ENCODE measurements around the gene ITGB8.
A peak's percentile ranks its signal among the peaks of the same experiment; 100 is the strongest.

Gene ITGB8

DNA sequence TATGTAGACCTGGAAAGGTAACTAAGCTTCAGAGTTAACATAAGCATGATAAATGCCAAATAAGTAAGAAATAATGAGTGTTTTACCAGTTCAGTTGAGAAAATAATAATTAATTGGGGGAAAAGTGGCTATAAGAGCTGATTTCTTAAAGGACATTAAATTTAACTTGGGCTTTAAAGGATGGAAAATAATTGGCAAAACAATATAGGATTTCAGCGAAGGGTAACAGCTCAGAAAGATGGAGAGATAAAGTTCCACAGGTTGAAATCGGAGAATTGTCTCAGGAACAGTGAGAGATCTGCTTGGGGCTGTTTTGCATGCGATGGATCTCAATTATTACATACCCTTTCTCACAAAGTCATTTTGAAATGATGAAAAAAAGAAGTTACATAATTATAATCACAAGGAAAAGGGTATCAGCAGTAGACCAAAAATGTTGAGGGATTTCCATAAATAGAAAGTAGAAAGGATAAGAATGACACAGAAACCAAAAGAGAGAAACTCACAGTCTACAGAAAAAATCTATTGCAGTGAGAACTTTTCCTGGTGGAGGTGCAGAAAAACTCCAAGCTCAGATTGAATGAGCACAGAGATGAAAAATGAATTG lies 40.1 kb upstream of the ITGB8 start:
- Histone ChIP-seq H3K27me3 (replicated peaks in 2 of 5; ENCODE audit: control insufficient read depth in 4 of 5, insufficient read depth in 5 of 5, low read length in 4 of 5) (no peaks in the 10 kb centered on the region), H3K4me3 (ENCODE audit: control insufficient read depth in 1 of 7, extremely low read depth in 1 of 7, insufficient read depth in 4 of 7, low read depth in 2 of 7, low read length in 6 of 7) (no peak overlapping the region), H3K9me3 (ENCODE audit: control extremely low read depth in 1 of 5, control insufficient read depth in 4 of 5, insufficient read depth in 2 of 5, low read depth in 1 of 5, low read length in 4 of 5) (peaks cover 0 to 6% (median 0%) of the 10 kb centered on the region in 5 experiments), H3K27ac (ENCODE audit: insufficient read depth in 1 of 2, low read depth in 1 of 2, low read length in 2 of 2, poor library complexity in 1 of 2, severe bottlenecking in 2 of 2) (no peak overlapping the region), H3K4me1 (ENCODE audit: control extremely low read depth in 1 of 4, control insufficient read depth in 4 of 4, insufficient read depth in 4 of 4, low read length in 3 of 4) (no peaks in the 10 kb centered on the region), H3K36me3 (ENCODE audit: control insufficient read depth in 4 of 4, insufficient read depth in 4 of 4, low read length in 3 of 4) (no peaks in the 10 kb centered on the region)
- no peak for DNase-seq
- ChIA-PET CTCF (no interaction called here), POLR2A (no interaction called here)
- no CpG with 5 or more reads among the region's 3 CpGs for WGBS (ENCODE audit: insufficient coverage)

DNA sequence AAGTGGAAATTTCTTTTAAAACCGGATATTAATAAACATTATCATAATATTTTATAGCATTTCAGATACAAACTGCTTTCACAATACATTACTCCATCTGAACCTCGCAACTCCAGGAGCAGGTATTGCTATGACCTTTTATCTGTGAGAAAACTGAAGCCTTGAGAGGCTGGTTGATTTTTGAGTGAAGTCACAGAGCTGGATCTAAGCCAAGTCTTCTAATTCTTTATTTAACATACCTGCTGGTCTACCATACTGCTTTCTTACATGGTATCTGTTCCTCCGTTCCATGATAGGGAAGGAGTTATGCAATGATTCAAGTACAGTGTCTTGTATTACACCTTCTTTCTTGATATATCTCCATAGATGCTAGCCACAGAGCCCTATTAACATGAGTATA lies 37.4 kb upstream of the ITGB8 start:
- Histone ChIP-seq H3K27ac (ENCODE audit: insufficient read depth in 1 of 2, low read depth in 1 of 2, low read length in 2 of 2, poor library complexity in 1 of 2, severe bottlenecking in 2 of 2) (no peak overlapping the region), H3K36me3 (ENCODE audit: control insufficient read depth in 4 of 4, insufficient read depth in 4 of 4, low read length in 3 of 4) (no peaks in the 10 kb centered on the region), H3K4me3 (ENCODE audit: control insufficient read depth in 1 of 7, extremely low read depth in 1 of 7, insufficient read depth in 4 of 7, low read depth in 2 of 7, low read length in 6 of 7) (no peak overlapping the region), H3K9me3 (ENCODE audit: control extremely low read depth in 1 of 5, control insufficient read depth in 4 of 5, insufficient read depth in 2 of 5, low read depth in 1 of 5, low read length in 4 of 5) (peaks cover 0 to 8% (median 0%) of the 10 kb centered on the region in 5 experiments), H3K4me1 (ENCODE audit: control extremely low read depth in 1 of 4, control insufficient read depth in 4 of 4, insufficient read depth in 4 of 4, low read length in 3 of 4) (no peaks in the 10 kb centered on the region), H3K27me3 (replicated peaks in 2 of 5; ENCODE audit: control insufficient read depth in 4 of 5, insufficient read depth in 5 of 5, low read length in 4 of 5) (no peaks in the 10 kb centered on the region)
- no CpG with 5 or more reads among the region's 3 CpGs for WGBS (ENCODE audit: insufficient coverage)
- DNase-seq = no peak
- ChIA-PET CTCF (no interaction called here), POLR2A (no interaction called here)

DNA sequence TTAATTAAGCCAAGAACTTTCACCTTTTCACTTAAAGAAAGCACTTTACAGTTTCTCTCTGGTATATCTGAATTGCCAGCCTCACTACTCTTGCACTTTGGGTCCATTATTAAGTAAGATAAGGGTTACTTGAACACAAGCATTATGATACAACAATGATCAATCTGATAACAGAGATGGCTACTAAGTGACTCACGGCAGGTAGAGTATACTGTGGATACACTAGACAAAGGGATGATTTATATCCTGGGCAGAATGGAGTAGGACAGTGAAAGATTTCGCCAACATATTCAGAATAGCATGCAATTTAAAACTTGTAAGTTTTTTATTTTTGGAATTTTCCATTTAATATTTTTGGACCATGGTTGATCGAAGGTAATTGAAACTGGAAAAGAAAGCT lies 34.3 kb upstream of the ITGB8 start:
- no peak overlapping the region for H3K4me3 ChIP-seq (ENCODE audit: control insufficient read depth in 1 of 7, extremely low read depth in 1 of 7, insufficient read depth in 4 of 7, low read depth in 2 of 7, low read length in 6 of 7)
- peaks cover 3 to 7% (median 4%) of the 10 kb centered on the region in 4 experiments for H3K4me1 ChIP-seq (ENCODE audit: control extremely low read depth in 1 of 4, control insufficient read depth in 4 of 4, insufficient read depth in 4 of 4, low read length in 3 of 4)
- no peak for DNase-seq
- no peaks in the 10 kb centered on the region for H3K36me3 ChIP-seq (ENCODE audit: control insufficient read depth in 4 of 4, insufficient read depth in 4 of 4, low read length in 3 of 4)
- ChIA-PET POLR2A (no interaction called here), CTCF (no interaction called here)
- WGBS (ENCODE audit: insufficient coverage) = no CpG with 5 or more reads among the region's 3 CpGs
- no peaks in the 10 kb centered on the region for H3K27me3 ChIP-seq (replicated peaks in 2 of 5; ENCODE audit: control insufficient read depth in 4 of 5, insufficient read depth in 5 of 5, low read length in 4 of 5)
- H3K27ac ChIP-seq (ENCODE audit: insufficient read depth in 1 of 2, low read depth in 1 of 2, low read length in 2 of 2, poor library complexity in 1 of 2, severe bottlenecking in 2 of 2) = no peak overlapping the region
- peaks cover 0 to 8% (median 0%) of the 10 kb centered on the region in 5 experiments for H3K9me3 ChIP-seq (ENCODE audit: control extremely low read depth in 1 of 5, control insufficient read depth in 4 of 5, insufficient read depth in 2 of 5, low read depth in 1 of 5, low read length in 4 of 5)

DNA sequence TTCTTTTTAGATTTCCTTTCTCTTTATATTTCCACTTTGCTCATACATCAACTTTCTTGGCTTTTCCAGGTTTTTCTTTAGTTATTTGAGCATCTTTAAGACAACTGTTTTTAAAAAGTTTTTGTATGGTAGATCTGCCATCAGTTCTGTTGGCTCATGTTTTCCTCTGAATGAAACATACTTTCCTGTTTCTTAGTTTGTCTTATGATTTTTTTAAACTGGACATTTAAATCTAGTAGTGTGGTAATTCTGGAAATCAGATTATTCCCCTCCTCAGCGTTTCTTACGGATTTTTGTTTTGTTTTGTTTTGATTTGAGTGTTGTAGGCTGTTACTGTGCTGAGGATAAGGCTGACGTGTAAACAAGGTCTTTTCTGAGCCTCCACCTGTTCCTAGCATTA lies 33.8 kb upstream of the ITGB8 start:
- peaks cover 3 to 10% (median 6%) of the 10 kb centered on the region in 4 experiments for H3K4me1 ChIP-seq (ENCODE audit: control extremely low read depth in 1 of 4, control insufficient read depth in 4 of 4, insufficient read depth in 4 of 4, low read length in 3 of 4)
- ChIA-PET POLR2A (no interaction called here), CTCF (interaction anchor here (0.6 to 0.7 kb wide), 2 partner anchors 15 kb away, joined by 3 to 4 read pairs; no protein-coding TSS in a partner anchor)
- H3K27ac ChIP-seq (ENCODE audit: insufficient read depth in 1 of 2, low read depth in 1 of 2, low read length in 2 of 2, poor library complexity in 1 of 2, severe bottlenecking in 2 of 2) = no peak overlapping the region
- H3K27me3 ChIP-seq (replicated peaks in 2 of 5; ENCODE audit: control insufficient read depth in 4 of 5, insufficient read depth in 5 of 5, low read length in 4 of 5) = no peaks in the 10 kb centered on the region
- H3K9me3 ChIP-seq (ENCODE audit: control extremely low read depth in 1 of 5, control insufficient read depth in 4 of 5, insufficient read depth in 2 of 5, low read depth in 1 of 5, low read length in 4 of 5) = peaks cover 0 to 8% (median 0%) of the 10 kb centered on the region in 5 experiments
- no peak overlapping the region for H3K4me3 ChIP-seq (ENCODE audit: control insufficient read depth in 1 of 7, extremely low read depth in 1 of 7, insufficient read depth in 4 of 7, low read depth in 2 of 7, low read length in 6 of 7)
- H3K36me3 ChIP-seq (ENCODE audit: control insufficient read depth in 4 of 4, insufficient read depth in 4 of 4, low read length in 3 of 4) = no peaks in the 10 kb centered on the region
- no peak for DNase-seq
- no CpG with 5 or more reads among the region's 3 CpGs for WGBS (ENCODE audit: insufficient coverage)

DNA sequence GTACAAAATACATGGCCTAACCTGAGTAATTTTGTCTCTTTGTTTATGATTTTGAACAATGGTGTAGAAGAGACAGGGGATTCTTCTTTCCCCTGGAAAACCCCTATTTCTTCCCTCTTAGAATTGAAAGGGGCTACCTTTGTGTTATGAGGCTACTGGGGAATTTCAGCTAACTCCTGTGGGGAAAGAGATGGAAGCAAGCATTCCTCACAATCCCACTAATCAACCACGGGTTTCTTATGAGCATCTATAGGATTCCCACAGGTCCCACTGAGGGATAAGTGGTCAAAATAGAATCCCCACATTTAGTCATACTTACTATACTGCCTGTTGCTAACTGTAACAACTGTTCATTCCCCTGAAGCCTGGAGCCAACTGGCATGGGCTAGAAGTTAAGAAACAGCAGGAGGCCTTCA lies 32.2 kb upstream of the ITGB8 start:
- H3K27ac ChIP-seq (ENCODE audit: insufficient read depth in 1 of 2, low read depth in 1 of 2, low read length in 2 of 2, poor library complexity in 1 of 2, severe bottlenecking in 2 of 2) = no peak overlapping the region
- CTCF ChIA-PET = no interaction called here
- no peak for DNase-seq
- WGBS (ENCODE audit: insufficient coverage) = 80% methylated on average over 1 of the region's 1 CpG
- POLR2A ChIA-PET = no interaction called here
- no peaks in the 10 kb centered on the region for H3K36me3 ChIP-seq (ENCODE audit: control insufficient read depth in 4 of 4, insufficient read depth in 4 of 4, low read length in 3 of 4)
- peaks cover 0 to 8% (median 0%) of the 10 kb centered on the region in 5 experiments for H3K9me3 ChIP-seq (ENCODE audit: control extremely low read depth in 1 of 5, control insufficient read depth in 4 of 5, insufficient read depth in 2 of 5, low read depth in 1 of 5, low read length in 4 of 5)
- no peaks in the 10 kb centered on the region for H3K27me3 ChIP-seq (replicated peaks in 2 of 5; ENCODE audit: control insufficient read depth in 4 of 5, insufficient read depth in 5 of 5, low read length in 4 of 5)
- H3K4me3 ChIP-seq (ENCODE audit: control insufficient read depth in 1 of 7, extremely low read depth in 1 of 7, insufficient read depth in 4 of 7, low read depth in 2 of 7, low read length in 6 of 7) = no peak overlapping the region
- H3K4me1 ChIP-seq (ENCODE audit: control extremely low read depth in 1 of 4, control insufficient read depth in 4 of 4, insufficient read depth in 4 of 4, low read length in 3 of 4) = peaks cover 3 to 15% (median 6%) of the 10 kb centered on the region in 4 experiments

DNA sequence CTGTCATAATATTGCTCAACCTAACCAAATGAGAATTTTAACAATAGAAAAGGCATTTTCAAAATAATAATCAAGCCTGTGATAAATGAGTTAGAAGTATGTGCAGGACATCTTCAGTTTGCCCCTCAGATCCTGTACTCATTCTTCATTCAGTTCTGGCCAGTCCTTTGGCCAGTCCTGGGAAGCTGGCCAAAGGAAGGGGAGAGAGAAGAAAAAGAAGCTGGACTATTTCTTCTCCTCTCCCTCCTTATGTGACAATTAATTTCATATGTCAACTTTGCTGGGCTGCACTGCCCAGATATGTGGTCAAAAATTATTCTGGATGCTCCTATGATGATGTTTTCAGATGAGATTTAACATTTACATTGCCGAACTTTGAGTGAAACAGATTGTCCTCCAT lies 31.6 kb upstream of the ITGB8 start:
- DNase-seq = no peak
- H3K27me3 ChIP-seq (replicated peaks in 2 of 5; ENCODE audit: control insufficient read depth in 4 of 5, insufficient read depth in 5 of 5, low read length in 4 of 5) = no peaks in the 10 kb centered on the region
- H3K4me3 ChIP-seq (ENCODE audit: control insufficient read depth in 1 of 7, extremely low read depth in 1 of 7, insufficient read depth in 4 of 7, low read depth in 2 of 7, low read length in 6 of 7) = no peak overlapping the region
- CTCF ChIA-PET = interaction anchor here (0.8 to 1.6 kb wide), 3 partner anchors 13 to 211 kb away, joined by 3 to 4 read pairs (median 3); no protein-coding TSS in a partner anchor
- H3K36me3 ChIP-seq (ENCODE audit: control insufficient read depth in 4 of 4, insufficient read depth in 4 of 4, low read length in 3 of 4) = no peaks in the 10 kb centered on the region
- H3K27ac ChIP-seq (ENCODE audit: insufficient read depth in 1 of 2, low read depth in 1 of 2, low read length in 2 of 2, poor library complexity in 1 of 2, severe bottlenecking in 2 of 2) = no peak overlapping the region
- peaks cover 0 to 8% (median 0%) of the 10 kb centered on the region in 5 experiments for H3K9me3 ChIP-seq (ENCODE audit: control extremely low read depth in 1 of 5, control insufficient read depth in 4 of 5, insufficient read depth in 2 of 5, low read depth in 1 of 5, low read length in 4 of 5)
- WGBS (ENCODE audit: insufficient coverage) = 100% methylated on average over 1 of the region's 1 CpG
- peaks cover 3 to 15% (median 6%) of the 10 kb centered on the region in 4 experiments for H3K4me1 ChIP-seq (ENCODE audit: control extremely low read depth in 1 of 4, control insufficient read depth in 4 of 4, insufficient read depth in 4 of 4, low read length in 3 of 4)
- POLR2A ChIA-PET = no interaction called here

DNA sequence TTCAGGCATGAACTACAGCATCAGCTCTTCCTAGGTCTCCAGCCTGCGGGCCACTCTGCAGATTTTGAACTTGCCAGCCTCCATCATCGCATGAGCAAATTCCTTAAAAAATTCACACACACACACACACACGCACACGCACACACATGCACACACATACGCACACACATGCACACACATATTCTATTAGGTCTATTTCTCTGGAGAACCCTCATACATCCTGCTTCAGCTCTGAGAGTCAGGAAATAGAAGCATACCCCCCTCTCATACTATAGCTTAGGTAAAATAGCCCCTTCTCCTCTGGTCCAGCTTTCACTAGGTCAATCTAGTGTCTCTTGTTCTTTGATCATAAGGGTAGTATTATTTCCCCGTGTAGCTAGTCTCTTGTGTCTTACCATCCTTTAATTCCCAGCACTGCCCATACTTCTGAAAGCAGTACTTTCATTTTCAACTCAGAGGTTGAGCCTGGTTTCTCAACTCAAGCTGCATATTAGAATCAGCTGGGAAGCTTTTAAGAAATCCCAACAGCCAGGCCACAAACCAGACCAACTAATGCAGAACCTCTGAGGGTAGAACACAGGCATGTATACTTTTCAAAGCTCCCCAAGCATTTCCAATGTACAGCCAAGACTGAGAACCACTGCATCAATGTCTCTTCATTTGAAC lies 30.9 kb upstream of the ITGB8 start:
- Histone ChIP-seq H3K4me1 (ENCODE audit: control extremely low read depth in 1 of 4, control insufficient read depth in 4 of 4, insufficient read depth in 4 of 4, low read length in 3 of 4) (peaks cover 3 to 15% (median 6%) of the 10 kb centered on the region in 4 experiments), H3K27me3 (replicated peaks in 2 of 5; ENCODE audit: control insufficient read depth in 4 of 5, insufficient read depth in 5 of 5, low read length in 4 of 5) (no peaks in the 10 kb centered on the region), H3K36me3 (ENCODE audit: control insufficient read depth in 4 of 4, insufficient read depth in 4 of 4, low read length in 3 of 4) (no peaks in the 10 kb centered on the region), H3K27ac (ENCODE audit: insufficient read depth in 1 of 2, low read depth in 1 of 2, low read length in 2 of 2, poor library complexity in 1 of 2, severe bottlenecking in 2 of 2) (peak overlapping the region in 1 of 2 experiments; percentile 47), H3K4me3 (ENCODE audit: control insufficient read depth in 1 of 7, extremely low read depth in 1 of 7, insufficient read depth in 4 of 7, low read depth in 2 of 7, low read length in 6 of 7) (peak overlapping the region in 3 of 7 experiments; percentile 12 to 55 (median 31)), H3K9me3 (ENCODE audit: control extremely low read depth in 1 of 5, control insufficient read depth in 4 of 5, insufficient read depth in 2 of 5, low read depth in 1 of 5, low read length in 4 of 5) (peaks cover 0 to 6% (median 0%) of the 10 kb centered on the region in 5 experiments)
- WGBS (ENCODE audit: insufficient coverage) = 67% methylated on average over 3 of the region's 6 CpGs
- peak in 2 of 3 donors; percentile 53 to 54 for DNase-seq
- ChIA-PET CTCF (interaction anchor here (0.6 to 1.6 kb wide), 9 partner anchors 12 to 315 kb away, joined by 3 to 6 read pairs (median 3); no protein-coding TSS in a partner anchor), POLR2A (no interaction called here)
